DMS153 treated with DMSO at 0.1 percent for 48 hours (cell line): Measurements from ENCODE around the gene SLC32A1.

ENCODE experiments used
- DNase-seq: peaks from one replicate; lab custom pipeline; 2025; ENCODE audit not compliant: unreplicated experiment; lab: John Stamatoyannopoulos, UW

SLC32A1 gene, protein sequence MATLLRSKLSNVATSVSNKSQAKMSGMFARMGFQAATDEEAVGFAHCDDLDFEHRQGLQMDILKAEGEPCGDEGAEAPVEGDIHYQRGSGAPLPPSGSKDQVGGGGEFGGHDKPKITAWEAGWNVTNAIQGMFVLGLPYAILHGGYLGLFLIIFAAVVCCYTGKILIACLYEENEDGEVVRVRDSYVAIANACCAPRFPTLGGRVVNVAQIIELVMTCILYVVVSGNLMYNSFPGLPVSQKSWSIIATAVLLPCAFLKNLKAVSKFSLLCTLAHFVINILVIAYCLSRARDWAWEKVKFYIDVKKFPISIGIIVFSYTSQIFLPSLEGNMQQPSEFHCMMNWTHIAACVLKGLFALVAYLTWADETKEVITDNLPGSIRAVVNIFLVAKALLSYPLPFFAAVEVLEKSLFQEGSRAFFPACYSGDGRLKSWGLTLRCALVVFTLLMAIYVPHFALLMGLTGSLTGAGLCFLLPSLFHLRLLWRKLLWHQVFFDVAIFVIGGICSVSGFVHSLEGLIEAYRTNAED

GRCh38 chr20:38723848-38724625 lies at the start of gene SLC32A1:
TSS of gene SLC32A1 (plus strand) at chr20:38724486. CDS start at chr20:38724725, 239 bp downstream.
- DNase-seq, result no peak

DNA sequence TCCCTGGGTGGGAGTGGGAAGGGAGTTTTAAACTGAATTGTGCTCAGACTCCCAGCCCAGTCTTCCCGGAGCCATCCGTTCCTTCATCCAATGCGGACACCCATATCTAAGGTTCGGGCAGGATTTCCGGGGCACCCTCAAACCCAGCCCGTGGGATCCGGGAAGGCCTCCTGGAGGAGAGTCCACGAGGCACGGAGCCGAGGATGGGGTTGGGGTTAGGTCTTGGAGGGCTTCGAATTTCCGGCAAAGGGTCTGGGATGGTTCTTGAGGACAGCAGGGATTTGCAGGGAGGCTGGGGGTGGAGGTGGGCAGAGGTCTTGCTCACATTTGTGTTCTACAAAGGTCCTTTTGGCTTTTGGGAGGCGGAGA lies 49.5 kb upstream of the SLC32A1 start:
- no peak for DNase-seq

DNA sequence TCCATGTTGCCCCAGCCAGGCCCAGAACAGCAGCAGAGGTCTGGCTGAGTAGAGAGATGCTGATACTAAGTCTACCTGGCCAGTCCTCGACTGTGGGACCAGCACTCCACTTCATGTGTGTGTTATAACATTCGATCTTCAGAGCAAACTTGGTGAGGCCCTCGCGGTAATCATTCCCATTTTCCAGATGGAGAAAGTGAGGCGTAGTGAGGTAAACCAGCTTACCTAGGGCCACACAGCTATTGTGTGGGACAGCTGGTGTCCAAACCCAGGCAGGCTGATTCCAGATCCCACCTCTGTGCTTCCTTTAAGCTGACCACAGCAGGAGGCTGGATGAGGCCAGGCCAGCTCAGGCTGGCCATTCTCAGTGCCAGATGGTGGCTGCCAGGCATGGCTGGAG lies 47.7 kb upstream of the SLC32A1 start:
- DNase-seq, result no peak

GRCh38 chr20:38680500-38681306 lies 43.6 kb upstream of the SLC32A1 start:
- DNase-seq, result no peak

GRCh38 chr20:38685271-38685670 lies 39.0 kb upstream of the SLC32A1 start:
- DNase-seq, result no peak

- no peak for DNase-seq
These were observed 38.3 kb upstream of the SLC32A1 start for GRCh38 chr20:38685853-38686473.

DNA sequence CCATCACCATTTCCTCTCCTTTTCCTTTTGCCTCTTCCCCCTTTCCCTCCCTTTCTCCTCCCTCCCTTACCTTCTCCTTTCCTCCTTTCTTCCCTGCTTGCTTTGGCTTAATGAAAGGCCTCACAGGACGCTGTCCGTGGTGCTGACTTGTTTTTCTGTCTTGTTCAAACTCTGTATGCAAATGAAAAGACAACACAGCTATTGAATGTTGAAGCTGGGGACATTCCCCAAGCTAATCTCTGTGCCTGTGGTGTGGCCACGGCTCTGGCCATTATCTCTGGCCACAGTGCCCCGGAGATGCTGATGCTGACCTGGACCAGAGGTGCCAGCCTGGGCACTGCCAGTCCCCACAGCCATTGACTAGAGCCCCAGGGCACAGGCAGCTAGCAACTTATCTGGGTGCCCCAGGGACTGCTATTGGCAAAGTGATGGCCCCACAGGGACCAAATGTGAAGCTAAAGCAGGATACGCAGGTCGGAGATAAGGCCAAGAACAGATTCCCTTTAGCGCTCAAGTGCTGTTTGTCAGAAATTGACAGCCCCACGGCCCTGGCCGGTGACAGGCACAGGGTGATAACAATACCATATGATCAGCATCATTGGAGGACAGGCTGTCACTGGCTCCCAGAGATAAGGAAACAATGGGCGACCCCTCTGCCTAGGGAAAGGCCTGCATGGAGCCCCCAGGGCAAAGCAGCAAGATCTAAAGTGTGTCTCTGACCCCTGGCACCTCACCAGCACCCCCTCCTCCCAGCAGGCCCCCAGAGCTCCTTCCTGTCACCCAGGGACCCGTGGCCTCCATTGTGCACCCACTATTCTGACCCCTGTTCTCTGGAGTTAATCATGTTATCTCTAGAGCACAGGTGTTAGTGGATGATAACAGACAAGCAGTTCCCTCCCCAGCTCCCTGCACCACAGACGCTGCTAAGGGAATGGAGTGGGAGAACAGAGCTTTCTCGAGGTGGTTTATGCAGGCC lies 31.6 kb upstream of the SLC32A1 start:
- DNase-seq, result no peak

GRCh38 chr20:38697306-38697705 lies 27.0 kb upstream of the SLC32A1 start:
- DNase-seq, result no peak

GRCh38 chr20:38698541-38698940 lies 25.7 kb upstream of the SLC32A1 start:
- DNase-seq, result no peak

DNA sequence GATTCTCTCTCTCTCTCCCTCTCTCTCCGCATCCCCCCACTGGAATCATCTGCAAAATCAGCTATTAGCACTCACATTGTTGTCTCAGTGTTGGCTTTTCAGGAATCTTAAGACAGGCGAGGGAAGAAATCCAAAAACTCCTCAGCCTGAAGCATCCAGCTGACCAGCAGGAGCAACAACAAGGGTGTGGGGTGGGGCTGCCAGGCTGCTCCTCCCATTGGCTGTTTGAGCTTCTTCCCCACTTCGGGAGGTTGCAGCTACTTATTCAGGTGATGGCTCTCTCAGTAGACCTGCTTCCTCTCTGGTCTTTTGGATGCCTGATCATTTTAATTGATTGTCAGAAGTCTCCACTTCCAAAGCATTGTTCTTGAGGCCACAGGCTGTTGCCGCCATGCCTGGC lies 24.1 kb upstream of the SLC32A1 start:
- no peak for DNase-seq

DNA sequence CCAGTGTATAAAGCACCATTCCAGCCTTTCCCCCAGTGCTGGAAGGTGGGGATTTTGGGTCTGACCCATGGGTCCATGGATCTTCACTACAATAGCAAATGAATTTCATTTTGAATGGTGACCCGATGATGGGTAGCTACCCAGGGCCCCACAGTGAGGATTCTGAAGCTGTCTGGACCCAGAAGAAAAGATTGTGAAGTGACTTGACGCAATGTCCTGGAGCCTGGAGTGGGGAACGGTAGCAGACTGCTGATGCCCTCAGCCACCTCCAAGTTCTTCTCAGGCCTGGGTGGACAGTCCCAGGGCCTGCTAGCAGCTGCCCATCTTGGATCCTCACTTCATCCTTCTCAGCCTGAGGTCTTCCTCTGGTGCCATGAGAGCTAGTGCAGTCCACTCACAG lies 23.4 kb upstream of the SLC32A1 start:
- DNase-seq, result no peak

- no peak for DNase-seq
These were observed 20.8 kb upstream of the SLC32A1 start for GRCh38 chr20:38703526-38703925.

GRCh38 chr20:38704136-38704535 lies 20.1 kb upstream of the SLC32A1 start:
- no peak for DNase-seq

- no peak for DNase-seq
These were observed 17.8 kb upstream of the SLC32A1 start for GRCh38 chr20:38706509-38706908.

DNA sequence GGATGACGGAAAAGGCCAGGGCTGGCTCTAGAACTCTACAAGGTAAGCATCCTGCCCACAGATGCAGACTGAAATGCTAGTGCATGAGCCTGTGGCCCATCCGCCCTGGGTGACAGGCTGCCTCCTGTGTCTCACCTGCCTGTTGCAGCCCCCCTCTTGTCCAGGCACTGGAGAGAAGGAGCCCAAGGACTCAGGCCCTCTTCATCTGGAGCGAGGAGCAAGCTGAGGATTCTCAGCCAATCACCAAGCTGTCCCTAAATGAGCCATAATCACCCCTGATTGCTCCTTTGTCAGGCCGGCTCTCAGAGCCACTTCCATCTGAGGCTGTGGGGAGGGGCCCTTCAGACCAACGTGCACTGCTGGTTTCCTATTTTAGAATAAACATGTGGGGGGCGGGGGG lies 10.0 kb upstream of the SLC32A1 start:
- DNase-seq, result no peak

- no peak for DNase-seq
These were observed 8.6 kb upstream of the SLC32A1 start for GRCh38 chr20:38715646-38716045.

- DNase-seq, result no peak
These were observed 1.6 kb upstream of the SLC32A1 start for GRCh38 chr20:38722683-38723016.

DNA sequence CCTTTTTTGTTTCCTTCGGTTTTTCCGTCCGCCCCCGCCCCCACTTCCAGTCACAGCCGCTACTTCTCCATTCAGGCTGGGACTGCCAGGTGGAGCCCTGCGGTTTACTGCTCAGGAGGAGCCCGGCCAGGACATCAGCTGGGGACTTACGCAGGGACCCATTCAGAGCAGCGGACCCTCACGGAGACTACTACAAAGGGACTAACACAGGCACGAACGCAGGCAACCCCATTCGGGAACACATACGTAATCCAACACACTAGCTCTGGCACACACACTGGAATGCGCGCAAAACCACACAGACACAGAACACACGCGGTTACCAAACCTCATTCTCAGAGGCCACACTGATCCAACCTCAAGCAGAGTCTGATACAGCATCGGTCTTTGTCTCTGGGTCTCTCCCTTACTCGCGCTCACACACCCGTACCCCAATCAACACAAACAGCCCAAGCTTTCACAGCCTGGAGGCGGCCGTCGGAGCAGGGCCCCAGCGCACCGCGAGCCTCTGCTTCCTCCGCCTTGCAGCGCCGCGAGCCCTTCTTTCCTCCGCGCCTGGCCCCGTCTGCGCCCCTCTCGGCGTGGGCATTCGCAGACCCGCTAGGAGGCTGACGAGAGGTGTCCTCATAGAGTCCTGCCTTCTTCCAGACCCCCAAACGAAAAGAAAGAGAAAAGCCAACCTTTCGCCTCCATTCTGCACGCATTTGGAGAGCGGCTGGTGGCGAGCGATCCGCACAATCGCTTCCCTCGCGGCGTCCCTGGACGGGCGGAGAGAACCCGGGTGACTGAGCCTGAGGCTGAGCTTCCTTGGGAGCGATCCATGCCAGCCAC lies 1.1 kb upstream of the SLC32A1 start:
- no peak for DNase-seq

- no peak for DNase-seq
These were observed 401 bp downstream of the SLC32A1 start for GRCh38 chr20:38724626-38725147.
